Smooth muscle cell (in vitro differentiated cells): ENCODE results near the gene PTCD2. TPM values are rescaled to one million over a fixed set of nuclear protein-coding genes. Genes with fewer than 3 reads are reported as not detected.
A peak's percentile ranks its signal among the peaks of the same experiment; 100 is the strongest.

Experiments used
- DNase-seq: peaks from one replicate; lab custom pipeline; 2025; ENCODE audit not compliant: unreplicated experiment; lab: John Stamatoyannopoulos, UW
- H2AFZ ChIP-seq: fragments of 200-600 bp; sonication (generic); 2 replicates; pipeline ENCODE4 v1.6.0; 2016; ENCODE audit warnings: antibody characterized with exemption, low read depth, mild to moderate bottlenecking
- H3F3A ChIP-seq: fragments of 200-600 bp; sonication (generic); 2 replicates; pipeline ENCODE4 v1.6.0; 2017; ENCODE audit warnings: antibody characterized with exemption, low read depth
- H3K27ac ChIP-seq: fragments of 200-600 bp; sonication (generic); 2 replicates; pipeline ENCODE4 v1.5.1; 2016; ENCODE audit warnings: low read depth, mild to moderate bottlenecking
- H3K27me3 ChIP-seq: fragments of 200-600 bp; sonication (generic); 2 replicates; pipeline ENCODE4 v1.6.1; 2016; ENCODE audit warnings: low read depth, mild to moderate bottlenecking
- H3K36me3 ChIP-seq: fragments of 200-600 bp; sonication (generic); 2 replicates; pipeline ENCODE4 v1.5.1; 2016; ENCODE audit warnings: low read depth
- H3K4me1 ChIP-seq: fragments of 200-600 bp; sonication (generic); 2 replicates; pipeline ENCODE4 v1.5.1; 2016; ENCODE audit warnings: low read depth
- H3K4me2 ChIP-seq: fragments of 200-600 bp; sonication (generic); 2 replicates; pipeline ENCODE4 v1.6.0; 2016; ENCODE audit warnings: mild to moderate bottlenecking
- H3K4me3 ChIP-seq: fragments of 200-600 bp; sonication (generic); 2 replicates; pipeline ENCODE4 v1.5.1; 2016; ENCODE audit warnings: mild to moderate bottlenecking
- H3K79me2 ChIP-seq: fragments of 200-600 bp; sonication (generic); 2 replicates; pipeline ENCODE4 v1.6.0; 2016; ENCODE audit warnings: low read depth, mild to moderate bottlenecking
- H3K9ac ChIP-seq: fragments of 200-600 bp; sonication (generic); 2 replicates; pipeline ENCODE4 v1.6.0; 2016; ENCODE audit warnings: low read depth
- H3K9me3 ChIP-seq: fragments of 200-600 bp; sonication (generic); replicated peaks from 2 replicates; pipeline ENCODE4 v1.5.1; 2016; ENCODE audit warnings: low read depth
- H4K20me1 ChIP-seq: fragments of 200-600 bp; sonication (generic); 2 replicates; pipeline ENCODE4 v1.6.0; 2016; ENCODE audit warnings: low read depth
- CTCF ChIP-seq: fragments of 200-600 bp; sonication (generic); IDR thresholded peaks from 2 replicates; pipeline ENCODE4 v1.5.1; 2017; ENCODE audit warnings: borderline replicate concordance, mild to moderate bottlenecking, antibody characterized with exemption; ENCODE audit not compliant: insufficient read depth, poor library complexity, severe bottlenecking
- WGBS: methylation state at CpG from one replicate; pipeline ENCODE4 v1.1.7; 2016; ENCODE audit warnings: low lambda C conversion rate; 5-methylcytosine and 5-hydroxymethylcytosine counted together
- polyA plus RNA-seq: library from polyadenylated mRNA; unstranded; fragments of >200 nt; fragmentation: Nextera tagmentation; extraction: Ambion mirVana; gene quantifications from 2 replicates; pipeline ENCODE4 v1.2.1, GENCODE V29; 2016
- total RNA-seq: library from RNA; depleted of rRNA; stranded (reverse); fragments of >200 nt; gene quantifications from 2 replicates; pipeline ENCODE4 v1.2.3, GENCODE V29; 2014

PTCD2 gene
- total and polyA plus RNA-seq, 2 experiments from 2014 or later, result 6.3 to 8.5 TPM

GRCh38 chr5:72281764-72282499 is 38.2 kb upstream of the PTCD2 start:
- H3K27ac ChIP-seq, result peak overlapping the region; percentile 89
- peak overlapping the region; percentile 50 for H3K4me2 ChIP-seq
- no peak overlapping the region for H3K4me3 ChIP-seq
- H3K36me3 ChIP-seq, result no peaks in the 10 kb centered on the region
- no peaks in the 10 kb centered on the region for H4K20me1 ChIP-seq
- H3F3A ChIP-seq, result peaks cover 39% of the 10 kb centered on the region
- H3K9me3 ChIP-seq, result no peaks in the 10 kb centered on the region
- H2AFZ ChIP-seq, result no peak overlapping the region
- peaks cover 20% of the 10 kb centered on the region for H3K4me1 ChIP-seq
- no peak for TF ChIP-seq CTCF
- no peaks in the 10 kb centered on the region for H3K27me3 ChIP-seq
- H3K79me2 ChIP-seq, result no peaks in the 10 kb centered on the region
- no peak for DNase-seq
- H3K9ac ChIP-seq, result peak overlapping the region; percentile 43
- WGBS, result 39% methylated on average over 3 of the region's 3 CpGs

GRCh38 chr5:72282878-72283277 is 37.3 kb upstream of the PTCD2 start:
- H3K36me3 ChIP-seq, result no peaks in the 10 kb centered on the region
- H2AFZ ChIP-seq, result no peak overlapping the region
- 16% methylated on average over 2 of the region's 2 CpGs for WGBS
- H3K4me2 ChIP-seq, result peak overlapping the region; percentile 50
- peaks cover 39% of the 10 kb centered on the region for H3F3A ChIP-seq
- no peak for DNase-seq
- no peaks in the 10 kb centered on the region for H4K20me1 ChIP-seq
- no peaks in the 10 kb centered on the region for H3K27me3 ChIP-seq
- TF ChIP-seq CTCF, result no peak
- no peaks in the 10 kb centered on the region for H3K79me2 ChIP-seq
- H3K4me1 ChIP-seq, result peaks cover 20% of the 10 kb centered on the region
- H3K4me3 ChIP-seq, result no peak overlapping the region
- H3K9ac ChIP-seq, result peak overlapping the region; percentile 29
- H3K9me3 ChIP-seq, result no peaks in the 10 kb centered on the region
- H3K27ac ChIP-seq, result peak overlapping the region; percentile 89

- Histone ChIP-seq H3K4me2 (peak overlapping the region; percentile 50), H2AFZ (no peak overlapping the region), H3K79me2 (no peaks in the 10 kb centered on the region), H3K27ac (peak overlapping the region; percentile 89), H4K20me1 (no peaks in the 10 kb centered on the region), H3K9ac (peak overlapping the region; percentile 29), H3K36me3 (no peaks in the 10 kb centered on the region), H3F3A (peaks cover 39% of the 10 kb centered on the region), H3K27me3 (no peaks in the 10 kb centered on the region), H3K9me3 (no peaks in the 10 kb centered on the region), H3K4me1 (peaks cover 20% of the 10 kb centered on the region), H3K4me3 (no peak overlapping the region)
- 85% methylated on average over 2 of the region's 2 CpGs for WGBS
- no peak for DNase-seq
- TF ChIP-seq CTCF, result no peak
These were observed 36.8 kb upstream of the PTCD2 start for GRCh38 chr5:72283358-72283757.
